HG03378 (cell line): ENCODE results near the gene AFTPH.
A peak's percentile ranks its signal among the peaks of the same experiment; 100 is the strongest.

Experiments
- ATAC-seq: cut with Tn5 transposase; IDR thresholded peaks from one replicate; pipeline ENCODE4 v1.9.1; 2021; ENCODE audit warnings: mild to moderate bottlenecking, moderate library complexity; ENCODE audit not compliant: unreplicated experiment

The AFTPH gene

GRCh38 chr2:64523666-64524603 lies at the start of gene AFTPH:
TSS of gene AFTPH (plus strand) at chr2:64524328. CDS start at chr2:64551475, 27,147 bp downstream.
- peak; percentile 84 for ATAC-seq

GRCh38 chr2:64474636-64475035 lies 49.5 kb upstream of the AFTPH start:
- no peak for ATAC-seq

GRCh38 chr2:64477037-64477436 lies 47.1 kb upstream of the AFTPH start:
- ATAC-seq = no peak

- ATAC-seq = no peak
Observed at GRCh38 chr2:64477979-64478378, 46.1 kb upstream of the AFTPH start.

- no peak for ATAC-seq
Observed at GRCh38 chr2:64478502-64479230, 45.5 kb upstream of the AFTPH start.

DNA sequence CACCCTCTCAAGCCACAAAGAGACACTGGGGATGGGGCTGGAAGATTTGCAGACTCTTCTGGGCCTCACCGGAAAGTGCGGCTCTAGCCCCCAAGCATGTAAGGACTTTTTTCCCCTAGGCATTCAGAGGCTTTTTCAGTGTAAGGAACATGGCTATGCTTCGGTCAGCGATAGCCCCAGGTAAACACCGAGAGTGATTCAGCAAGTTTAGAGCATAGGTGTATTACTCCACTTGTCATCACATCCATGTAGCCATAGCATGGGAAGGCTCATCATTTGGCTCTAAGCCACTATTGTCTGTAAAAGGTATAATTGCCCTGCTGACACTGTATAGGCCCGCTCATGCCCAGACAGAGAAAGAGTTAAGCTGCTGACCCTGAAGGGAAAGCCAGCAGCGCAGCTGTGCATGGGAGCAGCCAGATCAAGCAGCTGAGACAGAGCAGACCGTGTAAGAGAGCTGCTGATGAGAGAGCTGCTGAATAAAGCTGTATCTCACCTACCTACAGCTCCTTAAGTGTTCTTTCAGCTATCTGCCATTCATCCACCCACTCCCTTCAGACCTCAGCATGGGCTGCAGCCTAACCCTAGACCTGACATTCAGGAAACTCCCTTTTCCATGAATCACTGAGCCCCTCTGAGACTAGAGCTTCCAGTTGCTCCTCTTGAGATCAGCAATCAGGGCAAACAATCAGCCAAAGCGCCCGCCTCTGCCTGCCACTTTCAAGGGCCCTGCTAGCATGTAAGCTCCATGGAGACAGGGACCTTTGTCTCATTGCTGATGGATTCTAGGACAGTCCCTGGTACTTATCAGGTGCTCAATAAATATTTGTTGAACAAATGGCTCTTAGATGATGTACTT lies 44.6 kb upstream of the AFTPH start:
- no peak for ATAC-seq

GRCh38 chr2:64481665-64482064 lies 42.5 kb upstream of the AFTPH start:
- no peak for ATAC-seq

- no peak for ATAC-seq
Observed at GRCh38 chr2:64482243-64482642, 41.9 kb upstream of the AFTPH start.

DNA sequence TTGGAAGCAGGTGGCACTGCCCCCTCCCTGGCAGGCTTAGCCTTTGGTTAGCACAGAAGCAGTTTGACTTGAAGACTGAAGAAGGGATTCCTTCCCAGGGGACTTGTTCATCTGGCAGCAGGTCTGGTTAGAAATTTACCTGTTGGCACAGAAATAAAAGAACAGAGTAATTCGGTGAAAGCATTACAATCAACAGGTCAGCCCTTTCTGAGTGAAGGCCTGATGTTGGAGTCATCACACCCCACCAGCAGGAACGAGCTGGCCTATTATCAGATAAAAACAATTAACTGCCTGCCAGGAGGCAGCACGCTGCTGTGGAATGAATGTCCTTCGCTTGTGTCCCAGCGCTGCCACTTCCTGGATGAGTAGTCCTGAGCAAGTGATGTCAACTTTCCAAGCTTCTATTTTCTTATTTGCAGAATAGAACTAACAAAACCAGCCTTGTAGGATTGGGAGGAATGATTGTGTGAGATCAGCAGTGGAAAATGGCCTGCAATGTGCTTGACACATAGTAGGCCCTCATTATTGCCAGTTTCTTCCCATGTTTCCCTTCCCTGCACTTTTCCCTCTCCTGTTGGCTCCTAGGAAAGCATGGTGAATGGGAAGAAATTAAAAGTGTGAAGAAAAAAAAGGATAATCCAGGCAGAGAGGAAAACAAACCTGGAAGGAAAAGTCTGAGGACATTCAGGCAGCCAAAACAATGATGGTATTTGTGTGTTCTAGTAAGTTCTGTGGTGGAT lies 41.2 kb upstream of the AFTPH start:
- no peak for ATAC-seq

DNA sequence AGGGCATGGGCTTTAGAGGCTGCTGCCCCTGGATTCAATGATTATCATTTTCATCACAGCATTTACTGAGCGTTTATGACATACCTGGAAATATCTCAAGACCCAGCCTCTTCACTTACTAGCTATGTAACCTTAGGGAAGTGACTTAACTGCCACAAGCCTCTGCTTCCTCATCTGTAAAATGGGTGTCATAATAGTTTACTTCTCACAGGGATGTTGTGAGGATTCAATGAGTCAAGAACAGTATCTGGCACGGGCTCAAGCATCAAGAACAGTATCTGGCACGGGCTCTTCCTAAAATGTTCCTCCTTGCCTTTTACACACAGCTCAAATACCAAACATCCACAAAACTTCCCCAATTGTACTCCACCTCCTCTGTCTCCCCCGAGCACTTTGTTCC lies 38.8 kb upstream of the AFTPH start:
- ATAC-seq = no peak

DNA sequence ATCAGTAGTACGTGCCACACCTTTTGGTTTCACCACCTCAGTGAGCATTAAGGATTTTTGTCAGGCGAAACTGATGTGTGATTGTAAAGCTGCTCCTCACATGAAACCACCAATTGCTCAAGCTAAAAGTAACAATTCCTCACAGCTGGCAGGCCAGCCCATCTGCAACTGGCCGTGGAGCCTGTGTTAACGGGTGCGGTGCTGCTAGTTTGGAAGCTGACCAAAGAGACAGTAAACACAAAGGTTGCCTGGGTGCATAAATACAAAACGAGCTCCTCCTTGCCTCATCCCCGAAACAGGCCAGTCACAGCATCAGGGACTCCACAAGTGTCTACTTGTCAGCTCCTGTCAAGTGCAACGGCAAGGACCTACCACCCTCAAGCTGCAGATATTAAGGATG lies 38.2 kb upstream of the AFTPH start:
- no peak for ATAC-seq

GRCh38 chr2:64487256-64488049 lies 36.7 kb upstream of the AFTPH start:
- no peak for ATAC-seq

DNA sequence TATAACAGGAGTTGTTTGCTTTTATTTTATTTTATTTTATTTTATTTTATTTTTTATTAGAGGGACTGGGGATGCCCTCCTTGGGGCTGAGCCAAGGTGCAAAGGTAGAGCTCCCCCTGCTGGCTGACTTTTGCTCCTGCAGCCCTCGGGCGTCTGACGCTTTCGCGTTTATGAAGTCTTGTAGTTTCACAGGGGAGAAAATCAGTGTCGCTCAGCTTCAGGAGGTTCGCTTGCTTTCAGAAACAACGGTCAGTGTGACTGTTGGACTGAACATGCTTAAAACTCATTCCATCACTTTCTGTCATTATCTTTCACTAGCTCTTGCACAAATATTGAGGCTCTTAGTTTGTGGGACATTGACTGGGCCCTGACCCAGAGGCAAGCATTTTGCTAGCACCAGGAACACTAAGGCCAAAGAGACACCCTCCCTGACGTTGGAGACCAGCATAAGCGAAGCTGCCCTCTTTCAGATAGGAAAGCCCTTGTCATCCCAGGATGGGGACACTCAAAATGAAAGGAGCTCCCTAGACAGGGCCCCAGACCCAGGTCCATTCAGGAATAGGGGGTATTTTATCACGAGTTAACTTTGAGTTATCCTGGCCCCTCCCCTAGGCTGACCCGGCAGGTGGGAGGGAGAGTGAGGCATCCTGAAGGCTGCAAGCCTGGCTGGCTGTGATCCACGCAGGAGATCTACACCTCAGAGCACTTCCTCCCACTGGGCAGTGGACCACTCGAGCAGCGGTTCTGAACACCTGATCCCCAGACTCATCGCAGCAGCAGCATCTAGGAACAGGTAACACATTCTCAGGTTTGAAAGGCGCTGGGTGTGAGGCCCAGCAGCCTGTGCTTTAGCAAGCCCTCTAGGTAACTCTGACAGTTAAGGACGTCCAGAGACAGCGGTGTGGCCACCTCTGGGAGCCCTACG lies 35.8 kb upstream of the AFTPH start:
- no peak for ATAC-seq

DNA sequence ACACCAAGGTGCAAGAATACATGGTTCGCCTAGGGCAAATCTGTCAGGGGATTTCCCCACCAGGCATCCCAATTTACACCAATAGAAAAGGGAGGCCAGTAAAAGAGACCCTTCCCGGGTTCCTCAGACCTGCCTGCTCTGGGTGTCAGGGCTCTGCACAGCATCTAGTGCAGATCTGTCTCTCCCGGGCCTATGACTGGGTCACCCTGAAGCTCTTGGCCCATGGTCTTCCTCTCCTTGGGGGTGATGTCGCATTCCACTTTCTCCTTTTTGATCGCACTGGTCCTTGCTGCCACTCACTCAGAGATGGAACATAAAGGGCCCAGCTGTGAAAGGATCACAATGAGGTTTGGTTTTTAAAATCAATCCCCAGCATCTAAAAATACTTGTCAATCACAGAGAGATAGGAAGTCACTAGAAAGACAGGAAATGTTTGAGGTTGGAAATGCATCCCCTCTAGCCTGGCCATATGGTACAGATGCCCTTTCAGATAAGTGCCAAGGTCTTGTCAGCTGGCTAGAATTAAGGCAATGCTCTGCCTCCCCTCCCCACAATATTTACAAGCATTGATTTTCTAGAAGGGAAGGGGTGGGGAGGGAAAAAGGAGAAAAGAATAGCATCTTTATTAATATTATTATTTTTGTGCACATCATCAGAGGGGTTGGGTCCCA lies 34.9 kb upstream of the AFTPH start:
- ATAC-seq = no peak

GRCh38 chr2:64491426-64491825 lies 32.7 kb upstream of the AFTPH start:
- no peak for ATAC-seq

- ATAC-seq = no peak
Observed at GRCh38 chr2:64492272-64492671, 31.9 kb upstream of the AFTPH start.

- ATAC-seq = no peak
Observed at GRCh38 chr2:64492821-64493220, 31.3 kb upstream of the AFTPH start.

DNA sequence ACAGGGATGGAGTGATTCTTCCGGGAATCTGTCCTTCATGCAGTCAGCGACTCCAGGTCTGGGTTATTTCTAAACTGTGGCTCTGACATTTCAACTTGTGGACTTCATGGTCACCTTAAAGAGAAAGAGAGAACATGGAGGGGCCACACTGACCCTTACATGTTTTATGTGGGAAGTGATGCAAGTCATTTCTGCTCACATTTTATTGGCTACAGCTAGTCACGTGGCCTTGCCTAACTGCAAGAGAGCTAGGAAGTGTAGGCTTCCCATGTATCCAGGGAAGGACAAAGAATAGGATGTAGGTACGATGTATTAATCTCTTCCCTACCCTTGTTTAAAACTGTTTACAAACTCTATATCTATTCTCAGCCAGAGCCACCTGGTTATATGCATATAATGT lies 30.3 kb upstream of the AFTPH start:
- no peak for ATAC-seq
